Smooth muscle cell (in vitro differentiated cells): ENCODE results near the gene LHX4. TPM values are rescaled to one million over a fixed set of nuclear protein-coding genes. Genes with fewer than 3 reads are reported as not detected.

Experiments
- DNase-seq: peaks from one replicate; lab custom pipeline; 2025; ENCODE audit not compliant: unreplicated experiment; lab: John Stamatoyannopoulos, UW
- H2AFZ ChIP-seq: fragments of 200-600 bp; sonication (generic); 2 replicates; pipeline ENCODE4 v1.6.0; 2016; ENCODE audit warnings: antibody characterized with exemption, low read depth, mild to moderate bottlenecking
- H3F3A ChIP-seq: fragments of 200-600 bp; sonication (generic); 2 replicates; pipeline ENCODE4 v1.6.0; 2017; ENCODE audit warnings: antibody characterized with exemption, low read depth
- H3K27ac ChIP-seq: fragments of 200-600 bp; sonication (generic); 2 replicates; pipeline ENCODE4 v1.5.1; 2016; ENCODE audit warnings: low read depth, mild to moderate bottlenecking
- H3K27me3 ChIP-seq: fragments of 200-600 bp; sonication (generic); 2 replicates; pipeline ENCODE4 v1.6.1; 2016; ENCODE audit warnings: low read depth, mild to moderate bottlenecking
- H3K36me3 ChIP-seq: fragments of 200-600 bp; sonication (generic); 2 replicates; pipeline ENCODE4 v1.5.1; 2016; ENCODE audit warnings: low read depth
- H3K4me1 ChIP-seq: fragments of 200-600 bp; sonication (generic); 2 replicates; pipeline ENCODE4 v1.5.1; 2016; ENCODE audit warnings: low read depth
- H3K4me2 ChIP-seq: fragments of 200-600 bp; sonication (generic); 2 replicates; pipeline ENCODE4 v1.6.0; 2016; ENCODE audit warnings: mild to moderate bottlenecking
- H3K4me3 ChIP-seq: fragments of 200-600 bp; sonication (generic); 2 replicates; pipeline ENCODE4 v1.5.1; 2016; ENCODE audit warnings: mild to moderate bottlenecking
- H3K79me2 ChIP-seq: fragments of 200-600 bp; sonication (generic); 2 replicates; pipeline ENCODE4 v1.6.0; 2016; ENCODE audit warnings: low read depth, mild to moderate bottlenecking
- H3K9ac ChIP-seq: fragments of 200-600 bp; sonication (generic); 2 replicates; pipeline ENCODE4 v1.6.0; 2016; ENCODE audit warnings: low read depth
- H3K9me3 ChIP-seq: fragments of 200-600 bp; sonication (generic); replicated peaks from 2 replicates; pipeline ENCODE4 v1.5.1; 2016; ENCODE audit warnings: low read depth
- H4K20me1 ChIP-seq: fragments of 200-600 bp; sonication (generic); 2 replicates; pipeline ENCODE4 v1.6.0; 2016; ENCODE audit warnings: low read depth
- WGBS: methylation state at CpG from one replicate; pipeline ENCODE4 v1.1.7; 2016; ENCODE audit warnings: low lambda C conversion rate; 5-methylcytosine and 5-hydroxymethylcytosine counted together
- polyA plus RNA-seq: library from polyadenylated mRNA; unstranded; fragments of >200 nt; fragmentation: Nextera tagmentation; extraction: Ambion mirVana; gene quantifications from 2 replicates; pipeline ENCODE4 v1.2.1, GENCODE V29; 2016
- total RNA-seq: library from RNA; depleted of rRNA; stranded (reverse); fragments of >200 nt; gene quantifications from 2 replicates; pipeline ENCODE4 v1.2.3, GENCODE V29; 2014
- TF ChIP-seq, protein P1 (sequence below): fragments of 200-600 bp; sonication (generic); IDR thresholded peaks from 2 replicates; pipeline ENCODE4 v1.5.1; 2017; ENCODE audit warnings: borderline replicate concordance, mild to moderate bottlenecking, antibody characterized with exemption; ENCODE audit not compliant: insufficient read depth, poor library complexity, severe bottlenecking

The LHX4 gene
- total and polyA plus RNA-seq, 2 experiments from 2014 or later = not detected

DNA sequence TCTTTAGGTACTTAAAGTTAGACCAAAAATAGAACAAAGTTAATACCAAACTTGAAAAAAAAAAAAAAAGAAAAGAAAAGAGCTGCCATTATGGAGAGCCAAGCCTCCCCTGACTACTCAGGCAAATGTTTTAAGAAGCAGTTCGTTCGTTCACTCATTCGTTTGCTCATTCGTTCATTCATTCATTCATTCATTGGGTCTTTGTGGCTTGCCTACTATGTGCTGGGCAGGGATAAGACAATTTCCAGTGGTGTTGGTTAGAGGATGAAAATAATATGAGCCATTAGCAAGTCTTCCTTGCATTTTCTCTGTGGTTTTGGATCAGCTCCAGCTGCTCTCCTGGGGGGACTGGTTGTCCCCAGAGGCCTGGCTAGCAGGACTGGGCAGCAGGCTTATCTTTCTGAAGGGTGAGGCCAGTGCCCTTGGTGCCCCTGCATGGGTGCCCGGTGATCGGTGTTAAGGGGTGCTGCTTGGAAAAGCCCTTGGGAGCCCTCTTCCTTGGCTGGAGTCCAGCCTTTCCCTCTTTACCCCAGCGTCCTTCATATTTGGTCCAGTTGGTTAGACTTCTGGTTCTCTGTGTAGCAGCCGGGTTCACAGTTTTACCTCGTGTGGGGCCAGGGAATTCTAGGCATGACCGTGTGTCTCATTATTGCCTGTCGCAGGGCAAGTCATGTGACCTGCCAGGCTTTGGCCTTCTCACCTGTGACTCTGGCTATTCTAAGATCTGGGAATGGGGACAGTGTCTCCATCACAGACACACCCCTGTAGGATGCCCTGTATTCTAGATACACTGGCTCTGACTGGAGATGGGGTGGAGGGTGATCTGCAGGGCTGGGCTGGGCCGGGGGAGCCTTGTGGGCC lies 32.8 kb downstream of the LHX4 start:
- TF ChIP-seq, protein P1, sequence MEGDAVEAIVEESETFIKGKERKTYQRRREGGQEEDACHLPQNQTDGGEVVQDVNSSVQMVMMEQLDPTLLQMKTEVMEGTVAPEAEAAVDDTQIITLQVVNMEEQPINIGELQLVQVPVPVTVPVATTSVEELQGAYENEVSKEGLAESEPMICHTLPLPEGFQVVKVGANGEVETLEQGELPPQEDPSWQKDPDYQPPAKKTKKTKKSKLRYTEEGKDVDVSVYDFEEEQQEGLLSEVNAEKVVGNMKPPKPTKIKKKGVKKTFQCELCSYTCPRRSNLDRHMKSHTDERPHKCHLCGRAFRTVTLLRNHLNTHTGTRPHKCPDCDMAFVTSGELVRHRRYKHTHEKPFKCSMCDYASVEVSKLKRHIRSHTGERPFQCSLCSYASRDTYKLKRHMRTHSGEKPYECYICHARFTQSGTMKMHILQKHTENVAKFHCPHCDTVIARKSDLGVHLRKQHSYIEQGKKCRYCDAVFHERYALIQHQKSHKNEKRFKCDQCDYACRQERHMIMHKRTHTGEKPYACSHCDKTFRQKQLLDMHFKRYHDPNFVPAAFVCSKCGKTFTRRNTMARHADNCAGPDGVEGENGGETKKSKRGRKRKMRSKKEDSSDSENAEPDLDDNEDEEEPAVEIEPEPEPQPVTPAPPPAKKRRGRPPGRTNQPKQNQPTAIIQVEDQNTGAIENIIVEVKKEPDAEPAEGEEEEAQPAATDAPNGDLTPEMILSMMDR = no peak
- Histone ChIP-seq H3K9me3 (no peaks in the 10 kb centered on the region), H3K36me3 (no peaks in the 10 kb centered on the region), H3K4me2 (no peak overlapping the region), H3F3A (no peaks in the 10 kb centered on the region), H3K4me3 (no peak overlapping the region), H3K27ac (no peak overlapping the region), H3K79me2 (no peaks in the 10 kb centered on the region), H3K4me1 (peaks cover 1% of the 10 kb centered on the region), H3K9ac (no peak overlapping the region), H2AFZ (no peak overlapping the region), H3K27me3 (peaks cover 15% of the 10 kb centered on the region), H4K20me1 (no peaks in the 10 kb centered on the region)
- WGBS = 92% methylated on average over 12 of the region's 12 CpGs
- DNase-seq = no peak

DNA sequence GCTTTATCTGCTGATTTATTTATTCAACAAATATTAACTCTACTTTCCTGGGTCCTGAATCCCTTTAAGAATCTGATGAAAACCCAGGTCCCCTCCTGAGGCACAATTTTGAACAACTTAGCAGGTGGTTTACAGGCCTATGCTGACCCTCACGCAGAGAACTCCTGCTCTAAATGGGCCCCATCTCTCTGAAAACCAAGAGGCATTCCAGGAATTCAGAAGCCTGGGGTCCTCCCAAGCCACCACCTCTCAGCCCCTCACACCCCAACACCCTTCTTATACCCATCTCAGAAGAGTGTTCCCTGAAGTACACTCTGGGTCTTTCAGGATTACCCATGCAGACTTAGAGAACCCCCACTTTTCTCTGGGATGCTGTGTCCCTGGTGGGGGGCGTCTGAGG lies 34.5 kb downstream of the LHX4 start:
- Histone ChIP-seq H3K27ac (no peak overlapping the region), H3K79me2 (no peaks in the 10 kb centered on the region), H2AFZ (no peak overlapping the region), H3K9me3 (no peaks in the 10 kb centered on the region), H3K4me3 (no peak overlapping the region), H3K4me2 (no peak overlapping the region), H3K4me1 (peaks cover 15% of the 10 kb centered on the region), H4K20me1 (no peaks in the 10 kb centered on the region), H3K36me3 (no peaks in the 10 kb centered on the region), H3K9ac (no peak overlapping the region), H3F3A (no peaks in the 10 kb centered on the region), H3K27me3 (peaks cover 15% of the 10 kb centered on the region)
- TF ChIP-seq, protein P1 = no peak
- WGBS = 74% methylated on average over 2 of the region's 2 CpGs
- DNase-seq = no peak

DNA sequence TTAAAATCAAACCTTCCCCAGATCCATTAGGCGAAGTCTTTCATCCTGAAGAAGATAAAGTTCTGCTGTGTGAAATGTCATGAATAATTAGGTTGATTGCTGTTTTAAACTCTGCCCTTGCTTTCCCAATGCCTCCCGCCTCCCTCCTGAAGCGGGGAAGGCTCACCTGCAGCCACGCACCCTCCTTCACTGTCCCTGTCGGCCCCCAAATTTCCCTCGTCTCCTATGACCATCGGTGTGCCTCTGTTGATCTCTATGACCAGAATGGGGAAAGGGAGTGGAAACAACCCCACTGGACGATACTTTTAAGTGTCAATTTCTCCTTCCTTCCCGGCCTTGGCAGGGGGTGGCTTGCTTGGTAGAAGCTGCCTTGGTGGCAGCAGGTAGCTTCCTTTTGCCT lies 35.1 kb downstream of the LHX4 start:
- no peak overlapping the region for H2AFZ ChIP-seq
- H3K79me2 ChIP-seq = no peaks in the 10 kb centered on the region
- DNase-seq = no peak
- 79% methylated on average over 9 of the region's 9 CpGs for WGBS
- peaks cover 15% of the 10 kb centered on the region for H3K27me3 ChIP-seq
- H4K20me1 ChIP-seq = no peaks in the 10 kb centered on the region
- no peak overlapping the region for H3K9ac ChIP-seq
- H3K9me3 ChIP-seq = no peaks in the 10 kb centered on the region
- H3K27ac ChIP-seq = no peak overlapping the region
- H3K4me2 ChIP-seq = no peak overlapping the region
- peaks cover 15% of the 10 kb centered on the region for H3K4me1 ChIP-seq
- H3F3A ChIP-seq = no peaks in the 10 kb centered on the region
- TF ChIP-seq, protein P1 = no peak
- no peak overlapping the region for H3K4me3 ChIP-seq
- H3K36me3 ChIP-seq = no peaks in the 10 kb centered on the region

DNA sequence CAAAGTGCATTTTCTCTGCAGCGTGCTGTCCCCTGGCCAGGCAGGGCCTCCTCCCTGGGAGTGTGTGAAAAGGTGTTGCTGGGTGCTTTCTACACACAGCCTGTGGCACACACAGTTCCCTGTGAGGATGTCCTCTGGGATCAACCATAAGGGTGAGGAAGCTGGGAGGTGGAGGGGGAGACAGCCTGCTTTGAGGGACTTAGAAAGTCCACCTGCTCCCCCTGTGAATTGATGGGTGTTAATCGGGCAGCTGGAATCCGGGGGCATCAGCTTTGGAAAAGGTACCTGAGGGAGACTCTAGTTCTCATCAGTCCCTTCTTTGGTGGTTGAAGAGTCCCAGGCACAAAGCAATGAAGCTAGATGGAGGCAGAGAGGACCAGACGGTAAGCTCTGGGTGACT lies 35.8 kb downstream of the LHX4 start:
- no peak overlapping the region for H3K27ac ChIP-seq
- DNase-seq = no peak
- H3F3A ChIP-seq = no peaks in the 10 kb centered on the region
- no peaks in the 10 kb centered on the region for H4K20me1 ChIP-seq
- no peak overlapping the region for H3K4me2 ChIP-seq
- H3K36me3 ChIP-seq = no peaks in the 10 kb centered on the region
- H3K4me1 ChIP-seq = peaks cover 15% of the 10 kb centered on the region
- peaks cover 10% of the 10 kb centered on the region for H3K27me3 ChIP-seq
- WGBS = 90% methylated on average over 4 of the region's 4 CpGs
- no peaks in the 10 kb centered on the region for H3K9me3 ChIP-seq
- no peak overlapping the region for H3K9ac ChIP-seq
- TF ChIP-seq, protein P1 = no peak
- no peak overlapping the region for H3K4me3 ChIP-seq
- no peak overlapping the region for H2AFZ ChIP-seq
- H3K79me2 ChIP-seq = no peaks in the 10 kb centered on the region
